Liver (tissue), 9 donors: ENCODE data around the gene TAS2R38. TPM values are rescaled to one million over a fixed set of nuclear protein-coding genes. Genes with fewer than 3 reads are reported as not detected.

Source experiments
- DNase-seq: peaks from one replicate; pipeline ENCODE4 v3.0.0-alpha.2; 2017; ENCODE audit warnings: low spot score
- H3K27ac ChIP-seq, 2 donors: one replicate each; pipeline ENCODE4 v1.7.0; 2013; ENCODE audit warnings: inconsistent platforms in 2 of 2, low read length in 2 of 2, control low read depth in 1 of 2, low read depth in 1 of 2, mild to moderate bottlenecking in 1 of 2
- H3K27me3 ChIP-seq, 4 donors: one replicate each; pipeline versions ENCODE4 v1.6.1 to v1.7.0; 2013; ENCODE audit warnings: low read length in 3 of 4, inconsistent platforms in 1 of 4, mild to moderate bottlenecking in 1 of 4, moderate library complexity in 1 of 4; ENCODE audit not compliant: control insufficient read depth in 4 of 4, insufficient read depth in 4 of 4
- H3K36me3 ChIP-seq, 4 donors: one replicate each; pipeline versions ENCODE4 v1.6.1 to v1.7.0; 2013; ENCODE audit warnings: low read length in 3 of 4, mild to moderate bottlenecking in 3 of 4, low read depth in 1 of 4, moderate library complexity in 1 of 4; ENCODE audit not compliant: control insufficient read depth in 4 of 4, insufficient read depth in 3 of 4
- H3K4me1 ChIP-seq, 4 donors: one replicate each; pipeline versions ENCODE4 v1.6.1 to v1.7.0; 2013; ENCODE audit warnings: low read length in 3 of 4, mild to moderate bottlenecking in 3 of 4, moderate library complexity in 1 of 4; ENCODE audit not compliant: control insufficient read depth in 4 of 4, insufficient read depth in 4 of 4
- H3K4me3 ChIP-seq, 3 donors: one replicate each; pipeline versions ENCODE4 v1.6.1 to v1.7.0; 2013; ENCODE audit warnings: low read length in 3 of 3, control low read depth in 1 of 3, low read depth in 1 of 3, mild to moderate bottlenecking in 1 of 3
- H3K9ac ChIP-seq, 2 donors: one replicate each; pipeline ENCODE4 v1.7.0; 2013; ENCODE audit warnings: low read length in 2 of 2, mild to moderate bottlenecking in 2 of 2, moderate library complexity in 2 of 2, control low read depth in 1 of 2, low read depth in 1 of 2
- H3K9me3 ChIP-seq, 4 donors: one replicate each; pipeline versions ENCODE4 v1.6.1 to v1.7.0; 2013; ENCODE audit warnings: low read length in 3 of 4; ENCODE audit not compliant: control insufficient read depth in 4 of 4
- ATF3 ChIP-seq: IDR thresholded peaks from 2 replicates; pipeline ENCODE4 v1.6.1; 2016; ENCODE audit warnings: antibody characterized with exemption
- CTCF ChIP-seq: fragments of 150-350 bp; IDR thresholded peaks from 2 replicates; pipeline ENCODE4 v1.5.1; 2017; ENCODE audit warnings: improper control_type of control experiment, low read depth, low read length; ENCODE audit not compliant: missing input control
- EGR1 ChIP-seq, 2 donors: IDR thresholded peaks; 2 replicates each; pipeline ENCODE4 v1.6.1; 2016 to 2018; ENCODE audit warnings: antibody characterized with exemption in 2 of 2, low read depth in 2 of 2
- FOXA1 ChIP-seq: IDR thresholded peaks from 2 replicates; pipeline ENCODE4 v1.6.1; 2016; ENCODE audit warnings: antibody characterized with exemption
- HNF4G ChIP-seq: IDR thresholded peaks from 2 replicates; pipeline ENCODE4 v1.6.1; 2016; ENCODE audit warnings: antibody characterized with exemption
- JUND ChIP-seq, 2 donors: IDR thresholded peaks; 2 replicates each; pipeline ENCODE4 v1.6.1; 2016; ENCODE audit warnings: antibody characterized with exemption in 2 of 2
- NR2F2 ChIP-seq: IDR thresholded peaks from 2 replicates; pipeline ENCODE4 v1.6.1; 2016; ENCODE audit warnings: antibody characterized with exemption
- RAD21 ChIP-seq, 2 donors: IDR thresholded peaks; 2 replicates each; pipeline ENCODE4 v1.6.1; 2016; ENCODE audit warnings: antibody characterized with exemption in 2 of 2, mild to moderate bottlenecking in 2 of 2
- REST ChIP-seq: IDR thresholded peaks from 2 replicates; pipeline ENCODE4 v1.6.1; 2016; ENCODE audit warnings: antibody characterized with exemption, mild to moderate bottlenecking
- RXRA ChIP-seq, 2 donors: IDR thresholded peaks; 2 replicates each; pipeline ENCODE4 v1.6.1; 2017 to 2018; ENCODE audit warnings: antibody characterized with exemption in 2 of 2, mild to moderate bottlenecking in 1 of 2
- TAF1 ChIP-seq: conservative IDR thresholded peaks from 2 replicates; pipeline ENCODE4 v1.6.1; 2016; ENCODE audit warnings: antibody characterized with exemption, mild to moderate bottlenecking
- YY1 ChIP-seq: IDR thresholded peaks from 2 replicates; pipeline ENCODE4 v1.6.1; 2016; ENCODE audit warnings: antibody characterized with exemption, mild to moderate bottlenecking
- ZBTB33 ChIP-seq: IDR thresholded peaks from 2 replicates; pipeline ENCODE4 v1.6.1; 2016; ENCODE audit warnings: antibody characterized with exemption
- WGBS: extraction: QIAGEN DNeasy Blood & Tissue Kit; methylation state at CpG from one replicate; pipeline ENCODE4 v1.1.7; 2013; 5-methylcytosine and 5-hydroxymethylcytosine counted together
- polyA plus RNA-seq, 2 donors: library from polyadenylated mRNA; stranded (reverse) in 1 of 2; unstranded in 1 of 2; fragments of 200-250 nt in 1 of 2; fragments of >200 nt in 1 of 2; fragmentation: Nextera tagmentation in 1 of 2; extraction: Ambion mirVana in 1 of 2; gene quantifications; one replicate each; pipeline versions ENCODE4 v1.2.1 to v1.2.3, GENCODE V29; 2013 to 2015
- total RNA-seq, 2 donors: library from RNA; depleted of rRNA; stranded (reverse); fragments of >200 nt; gene quantifications; one replicate each; pipeline ENCODE4 v1.2.3, GENCODE V29; 2014
- donor health status: healthy.
- donor health status: healthy.
- donor health status: healthy.
- donor health status: healthy.
- donor health status: healthy.

The TAS2R38 gene
- total and polyA plus RNA-seq, 4 donors, result not detected

GRCh38 chr7:142010952-142011548 lies 37.5 kb upstream of the TAS2R38 start (continued):
- TF ChIP-seq ZBTB33 (no peak), ATF3 (no peak), HNF4G (no peak), NR2F2 (no peak)

- no peaks in the 10 kb centered on the region for H3K4me1 ChIP-seq
- H3K9me3 ChIP-seq, result no peaks in the 10 kb centered on the region
- H3K36me3 ChIP-seq, result no peaks in the 10 kb centered on the region
- H3K4me3 ChIP-seq, result no peak overlapping the region
- no peak for TF ChIP-seq FOXA1
- TF ChIP-seq RAD21 (IDR thresholded peaks at IDR 0.05), result no peak
- no peak for TF ChIP-seq JUND (IDR thresholded peaks at IDR 0.05)
- no peak for TF ChIP-seq ZBTB33
- no peak for TF ChIP-seq EGR1 (IDR thresholded peaks at IDR 0.05; ENCODE audit: low read depth in 2 of 2)
- TF ChIP-seq REST, result no peak
- no peak for TF ChIP-seq CTCF
- no peak for TF ChIP-seq YY1
- TF ChIP-seq TAF1, result no peak
- TF ChIP-seq RXRA (IDR thresholded peaks at IDR 0.05), result no peak
- WGBS, result 82% methylated on average over 1 of the region's 1 CpG
- no peaks in the 10 kb centered on the region for H3K27me3 ChIP-seq
- no peak for DNase-seq
- H3K27ac ChIP-seq, result no peak overlapping the region
- H3K9ac ChIP-seq, result no peak overlapping the region
These were observed 35.6 kb upstream of the TAS2R38 start for GRCh38 chr7:142009187-142009586.
